Neuronal stem cell (in vitro differentiated cells): ENCODE measurements around the gene LCMT1.

Source experiments
- DNase-seq: peaks from one replicate; pipeline ENCODE4 v3.0.0-alpha.2; 2013; ENCODE audit warnings: low spot score
- H2AFZ ChIP-seq: one replicate; pipeline ENCODE4 v1.6.1; 2013; ENCODE audit warnings: mild to moderate bottlenecking, low read length, inconsistent platforms
- H2AK5ac ChIP-seq: 2 replicates; pipeline ENCODE4 v1.6.1; 2013; ENCODE audit warnings: low read depth, mild to moderate bottlenecking, inconsistent platforms, low read length, moderate library complexity, mixed read lengths
- H2BK120ac ChIP-seq: 2 replicates; pipeline ENCODE4 v1.6.1; 2013; ENCODE audit warnings: low read depth, mild to moderate bottlenecking, inconsistent platforms, low read length, moderate library complexity, mixed read lengths
- H2BK12ac ChIP-seq: one replicate; pipeline ENCODE4 v1.6.1; 2013; ENCODE audit warnings: low read length, inconsistent platforms
- H2BK15ac ChIP-seq: 2 replicates; pipeline ENCODE4 v1.6.1; 2013; ENCODE audit warnings: mild to moderate bottlenecking, low read length, inconsistent platforms, mixed read lengths
- H2BK5ac ChIP-seq: one replicate; pipeline ENCODE4 v1.6.1; 2013; ENCODE audit warnings: inconsistent platforms, mild to moderate bottlenecking, low read length, moderate library complexity
- H3K14ac ChIP-seq: one replicate; pipeline ENCODE4 v1.6.1; 2013; ENCODE audit warnings: low read length, inconsistent platforms
- H3K18ac ChIP-seq: 2 replicates; pipeline ENCODE4 v1.6.1; 2013; ENCODE audit warnings: low read length, inconsistent platforms
- H3K23ac ChIP-seq: 2 replicates; pipeline ENCODE4 v1.6.1; 2013; ENCODE audit warnings: low read depth, mild to moderate bottlenecking, mixed read lengths, low read length, inconsistent platforms; ENCODE audit not compliant: poor library complexity
- H3K27ac ChIP-seq: replicated peaks from 3 replicates; pipeline ENCODE4 v1.5.1; 2013; ENCODE audit warnings: low read length, inconsistent platforms
- H3K27me3 ChIP-seq, 3 experiments: 2 replicates each; pipeline ENCODE4 v1.6.1; 2013; ENCODE audit warnings: low read length in 3 of 3, mild to moderate bottlenecking in 2 of 3, inconsistent platforms in 1 of 3, low read depth in 1 of 3, mixed read lengths in 1 of 3, moderate library complexity in 1 of 3; ENCODE audit not compliant: control insufficient read depth in 3 of 3, insufficient read depth in 3 of 3
- H3K36me3 ChIP-seq, 2 donors: replicated peaks in 1 of 2; 2 replicates each; pipeline ENCODE4 v1.6.1; 2013; ENCODE audit warnings: low read length in 2 of 2; ENCODE audit not compliant: control insufficient read depth in 2 of 2, insufficient read depth in 2 of 2
- H3K4ac ChIP-seq: 2 replicates; pipeline ENCODE4 v1.6.1; 2013; ENCODE audit warnings: inconsistent platforms, mild to moderate bottlenecking, low read length, moderate library complexity
- H3K4me1 ChIP-seq, 2 donors: 1 replicate in 1 of 2; 2 replicates in 1 of 2; pipeline ENCODE4 v1.6.1; 2013; ENCODE audit warnings: low read length in 2 of 2, low read depth in 1 of 2; ENCODE audit not compliant: control insufficient read depth in 2 of 2, insufficient read depth in 1 of 2
- H3K4me2 ChIP-seq: one replicate; pipeline ENCODE4 v1.6.1; 2013; ENCODE audit warnings: mild to moderate bottlenecking, low read length, inconsistent platforms; ENCODE audit not compliant: insufficient read depth, poor library complexity, severe bottlenecking
- H3K4me3 ChIP-seq, 2 donors: 2 replicates each; pipeline ENCODE4 v1.5.1; 2013; ENCODE audit warnings: low read length in 2 of 2, mild to moderate bottlenecking in 2 of 2, inconsistent platforms in 1 of 2, moderate library complexity in 1 of 2
- H3K79me1 ChIP-seq: one replicate; pipeline ENCODE4 v1.6.1; 2013; ENCODE audit warnings: low read depth, mild to moderate bottlenecking, inconsistent platforms, low read length, moderate library complexity
- H3K9ac ChIP-seq: one replicate; pipeline ENCODE4 v1.6.1; 2013; ENCODE audit warnings: mild to moderate bottlenecking, low read depth, low read length, inconsistent platforms; ENCODE audit not compliant: poor library complexity
- H3K9me3 ChIP-seq, 2 donors: replicated peaks in 1 of 2; 2 replicates each; pipeline versions ENCODE3 to v1.6.1; 2013; ENCODE audit warnings: low read length in 2 of 2, mild to moderate bottlenecking in 2 of 2, inconsistent platforms in 1 of 2, low read depth in 1 of 2, mixed read lengths in 1 of 2, moderate library complexity in 1 of 2; ENCODE audit not compliant: control insufficient read depth in 2 of 2, insufficient read depth in 1 of 2
- H4K8ac ChIP-seq: one replicate; pipeline ENCODE4 v1.6.1; 2013; ENCODE audit warnings: low read depth, mild to moderate bottlenecking, inconsistent platforms, low read length, moderate library complexity
- H4K91ac ChIP-seq: one replicate; pipeline ENCODE4 v1.6.1; 2013; ENCODE audit warnings: low read length, low read depth, mild to moderate bottlenecking, inconsistent platforms; ENCODE audit not compliant: poor library complexity
- WGBS, 2 donors: extraction: QIAGEN DNeasy Blood & Tissue Kit; methylation state at CpG; one replicate each; pipeline ENCODE4 v1.1.7; 2013; ENCODE audit warnings: missing lambda C conversion rate in 2 of 2, mixed read lengths in 1 of 2; ENCODE audit not compliant: insufficient read length in 2 of 2, insufficient replicate concordance in 1 of 2; ENCODE audit errors: extremely low coverage in 2 of 2; 5-methylcytosine and 5-hydroxymethylcytosine counted together

LCMT1 gene

DNA sequence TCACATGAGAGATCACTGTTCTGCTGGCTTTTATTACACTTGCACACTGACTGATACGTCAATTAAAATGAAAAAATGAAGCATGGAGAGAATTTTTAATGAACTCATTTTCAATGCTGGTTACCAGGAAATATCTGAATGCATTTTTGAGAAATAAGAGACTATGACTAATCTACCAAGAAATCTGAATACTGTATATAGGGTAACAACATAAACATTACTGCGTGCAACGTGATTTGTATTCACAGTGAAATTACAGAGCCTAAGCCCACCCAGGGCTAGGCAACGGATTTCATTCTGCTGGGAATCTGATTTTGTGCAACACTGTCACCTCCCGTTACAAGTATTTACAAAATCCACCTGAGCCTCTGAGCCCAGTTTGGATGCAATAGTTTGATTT lies 23.8 kb upstream of the LCMT1 start:
- H2BK12ac ChIP-seq = no peak overlapping the region
- H3K4me2 ChIP-seq = no peak overlapping the region
- H3K14ac ChIP-seq = no peak overlapping the region
- H3K9me3 ChIP-seq = no peaks in the 10 kb centered on the region
- H4K91ac ChIP-seq = no peak overlapping the region
- H2BK5ac ChIP-seq = no peak overlapping the region
- H2AFZ ChIP-seq = no peak overlapping the region
- no peak for DNase-seq
- no peak overlapping the region for H2BK15ac ChIP-seq
- H2BK120ac ChIP-seq = no peak overlapping the region
- no peak overlapping the region for H2AK5ac ChIP-seq
- no peaks in the 10 kb centered on the region for H3K27me3 ChIP-seq
- no peak overlapping the region for H3K4me3 ChIP-seq
- no peak overlapping the region for H3K23ac ChIP-seq
- no peak overlapping the region for H3K9ac ChIP-seq
- WGBS, 2 donors = no CpG with 5 or more reads among the region's 5 CpGs
- H3K18ac ChIP-seq = no peak overlapping the region
- H3K79me1 ChIP-seq = no peaks in the 10 kb centered on the region
- no peak overlapping the region for H3K4ac ChIP-seq
- H3K4me1 ChIP-seq = peaks cover 0 to 3% of the 10 kb centered on the region in 2 donors
- no peaks in the 10 kb centered on the region for H3K36me3 ChIP-seq
- no peak overlapping the region for H3K27ac ChIP-seq
- H4K8ac ChIP-seq = no peak overlapping the region

DNA sequence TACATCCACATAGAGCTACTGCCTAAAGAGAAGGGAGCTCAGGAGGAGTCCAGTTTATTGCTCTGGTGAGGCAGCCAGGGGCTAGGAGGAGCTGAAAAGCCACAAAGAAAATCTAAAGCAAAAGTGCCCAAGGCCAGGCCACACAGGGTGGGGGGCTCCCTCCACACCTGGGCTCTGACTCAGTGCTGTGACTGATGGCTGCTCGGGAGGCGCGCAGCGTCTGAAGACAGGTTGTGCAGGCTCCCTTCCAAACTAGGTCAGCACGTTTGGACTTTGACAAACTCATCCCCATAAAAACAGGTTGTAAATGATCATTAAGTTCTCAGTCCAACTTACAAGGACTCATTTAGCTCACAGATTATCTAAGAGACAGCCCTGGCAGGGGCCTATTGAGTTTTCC lies 22.2 kb upstream of the LCMT1 start:
- Histone ChIP-seq H3K9ac (no peak overlapping the region), H3K79me1 (no peaks in the 10 kb centered on the region), H4K8ac (no peak overlapping the region), H3K4me3 (no peak overlapping the region), H3K4me1 (peaks cover 0 to 3% of the 10 kb centered on the region in 2 donors), H2AFZ (no peak overlapping the region), H3K18ac (no peak overlapping the region), H3K9me3 (no peaks in the 10 kb centered on the region), H2AK5ac (no peak overlapping the region), H4K91ac (no peak overlapping the region), H2BK120ac (no peak overlapping the region), H2BK5ac (no peak overlapping the region), H3K27ac (no peak overlapping the region), H2BK12ac (no peak overlapping the region), H3K4ac (no peak overlapping the region), H3K14ac (no peak overlapping the region), H3K27me3 (peaks cover 0 to 4% (median 0%) of the 10 kb centered on the region in 3 experiments), H3K23ac (no peak overlapping the region), H2BK15ac (no peak overlapping the region), H3K4me2 (no peak overlapping the region), H3K36me3 (no peaks in the 10 kb centered on the region)
- no CpG with 5 or more reads among the region's 5 CpGs for WGBS, 2 donors
- DNase-seq = no peak

DNA sequence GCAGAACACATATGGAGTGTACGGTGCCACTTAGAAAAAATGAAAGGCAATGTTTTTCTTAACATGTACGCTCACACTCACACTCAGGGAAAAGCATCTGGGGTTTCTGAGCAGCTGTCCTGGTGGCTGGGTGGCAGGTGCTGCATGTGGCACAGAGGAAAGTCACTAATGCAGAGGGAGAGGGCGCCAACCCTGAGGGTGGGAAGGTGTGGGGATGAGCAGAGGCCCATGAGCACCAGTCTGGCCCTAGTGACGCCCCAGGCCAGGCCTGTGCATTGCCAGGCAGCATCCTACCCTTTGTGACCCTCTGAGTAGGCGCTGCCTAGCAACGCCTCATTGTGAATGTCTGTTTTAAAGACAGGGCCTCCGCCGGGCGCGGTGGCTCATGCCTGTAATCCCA lies 19.1 kb upstream of the LCMT1 start:
- Histone ChIP-seq H3K27me3 (peaks cover 0 to 19% (median 0%) of the 10 kb centered on the region in 3 experiments), H3K27ac (no peak overlapping the region), H3K36me3 (no peaks in the 10 kb centered on the region), H2AFZ (no peak overlapping the region), H3K4me1 (peaks cover 0 to 3% of the 10 kb centered on the region in 2 donors), H2BK12ac (no peak overlapping the region), H3K4me2 (no peak overlapping the region), H2BK120ac (no peak overlapping the region), H4K8ac (no peak overlapping the region), H3K18ac (no peak overlapping the region), H3K9ac (no peak overlapping the region), H2BK5ac (no peak overlapping the region), H4K91ac (no peak overlapping the region), H3K9me3 (no peaks in the 10 kb centered on the region), H2BK15ac (no peak overlapping the region), H3K23ac (no peak overlapping the region), H2AK5ac (no peak overlapping the region), H3K14ac (no peak overlapping the region), H3K79me1 (no peaks in the 10 kb centered on the region), H3K4me3 (no peak overlapping the region), H3K4ac (no peak overlapping the region)
- DNase-seq = no peak
- no CpG with 5 or more reads among the region's 10 CpGs for WGBS, 2 donors

DNA sequence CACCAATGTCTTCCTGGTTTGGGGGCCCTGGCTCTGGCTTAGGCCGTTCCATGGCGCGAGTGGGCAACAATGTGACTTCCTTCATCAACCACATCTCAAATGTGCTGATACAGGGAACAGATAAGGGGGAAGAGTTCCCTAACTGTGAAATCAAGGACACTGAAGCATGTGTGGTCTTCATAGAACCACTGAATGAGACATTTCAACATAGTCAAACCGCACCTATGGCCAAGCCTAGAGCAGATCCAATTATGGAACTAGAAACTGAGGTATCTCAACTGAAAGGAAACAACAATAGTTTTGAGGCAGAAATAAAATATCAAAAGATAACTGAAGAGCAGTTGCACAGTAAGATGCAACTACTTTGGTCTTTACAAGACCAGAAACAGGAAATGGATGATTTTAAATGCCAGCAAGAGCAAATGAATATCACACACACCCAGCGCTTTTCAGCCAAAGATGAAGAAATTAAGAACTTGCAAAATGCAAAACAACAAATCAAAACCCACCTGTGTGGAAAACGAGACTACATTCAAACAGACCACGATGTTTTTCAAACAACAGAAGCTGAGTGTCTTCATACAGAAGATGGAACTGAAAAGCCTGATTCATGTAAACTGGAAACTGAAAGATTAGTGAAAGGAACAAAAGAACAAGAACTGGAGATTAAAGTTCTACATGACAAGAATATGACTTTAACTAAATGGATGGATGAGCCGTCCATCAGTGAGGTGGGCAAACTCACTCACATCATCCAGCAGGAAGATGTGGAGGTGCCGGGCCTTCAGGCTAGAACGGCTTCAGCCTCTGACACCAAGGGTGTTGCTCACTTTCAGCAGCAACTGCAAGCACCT lies 18.1 kb upstream of the LCMT1 start:
- WGBS, 2 donors = no CpG with 5 or more reads among the region's 10 CpGs
- H3K4ac ChIP-seq = no peak overlapping the region
- no peak overlapping the region for H3K23ac ChIP-seq
- no peak overlapping the region for H3K27ac ChIP-seq
- no peak overlapping the region for H4K91ac ChIP-seq
- H2AK5ac ChIP-seq = no peak overlapping the region
- H2BK12ac ChIP-seq = no peak overlapping the region
- H2BK15ac ChIP-seq = no peak overlapping the region
- H3K9ac ChIP-seq = no peak overlapping the region
- H2AFZ ChIP-seq = no peak overlapping the region
- H2BK120ac ChIP-seq = no peak overlapping the region
- peak overlapping the region in 1 of 2 donors; percentile 57 for H3K4me3 ChIP-seq
- H3K4me2 ChIP-seq = no peak overlapping the region
- H4K8ac ChIP-seq = no peak overlapping the region
- H3K27me3 ChIP-seq = peaks cover 0 to 19% (median 0%) of the 10 kb centered on the region in 3 experiments
- no peaks in the 10 kb centered on the region for H3K36me3 ChIP-seq
- H3K79me1 ChIP-seq = no peaks in the 10 kb centered on the region
- peaks cover 0 to 3% of the 10 kb centered on the region in 2 donors for H3K4me1 ChIP-seq
- no peak overlapping the region for H2BK5ac ChIP-seq
- H3K9me3 ChIP-seq = no peaks in the 10 kb centered on the region
- H3K14ac ChIP-seq = no peak overlapping the region
- no peak for DNase-seq
- H3K18ac ChIP-seq = no peak overlapping the region
